NCI-H748 (cell line): ENCODE results near the gene TAS2R43.
"Not testable (repeated sequence)": the region's sequence is repeated elsewhere in the genome, so short reads cannot be mapped to it uniquely, and the experiment has no call there.

Experiments used
- DNase-seq: peaks from one replicate; lab custom pipeline; 2025; ENCODE audit not compliant: unreplicated experiment; lab: John Stamatoyannopoulos, UW

TAS2R43 gene

DNA sequence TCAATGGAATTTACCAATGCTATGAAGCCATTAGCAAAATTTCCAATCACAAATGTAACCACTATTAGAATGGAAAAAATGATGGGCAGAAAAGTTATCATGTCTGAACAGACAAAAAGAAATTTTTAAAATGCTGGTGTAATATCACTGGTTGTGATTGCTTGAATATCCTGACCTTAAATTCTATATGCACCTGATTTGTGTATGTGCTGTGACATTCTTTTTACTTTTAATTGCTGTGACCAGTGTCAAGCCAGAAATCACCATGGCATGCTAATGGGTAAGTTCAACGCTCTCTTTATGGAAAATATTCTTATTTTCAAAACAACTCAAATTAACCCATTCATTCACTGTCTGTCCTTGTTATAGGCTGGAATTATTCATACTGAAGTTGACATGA, 29.9 kb downstream of the TAS2R43 start, which contains the start of gene TAS2R46:
TSS of gene TAS2R46 (minus strand) at position 101 of the 400 bp plus-strand sequence. CDS start at position 101, 0 bp downstream.
- not testable (repeated sequence) for DNase-seq

DNA sequence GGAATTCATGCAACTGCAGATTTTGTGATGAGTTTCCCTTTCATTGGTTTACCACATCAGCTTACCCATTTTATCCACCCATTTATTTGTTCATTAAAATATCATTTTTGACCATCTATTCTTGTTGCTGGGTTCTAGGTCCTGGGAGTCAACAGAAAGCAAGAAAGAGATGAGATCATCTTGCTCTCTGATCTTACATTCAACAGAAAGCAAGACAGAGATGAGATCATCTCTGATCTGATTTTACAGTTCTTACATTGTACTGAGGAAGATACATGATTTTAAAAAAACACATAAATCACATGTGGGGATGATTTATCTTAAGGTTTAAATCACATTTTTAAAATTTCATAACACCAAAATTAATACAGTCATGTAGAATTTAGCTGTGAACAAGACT, 32.3 kb downstream of the TAS2R43 start:
- DNase-seq: no peak

DNA sequence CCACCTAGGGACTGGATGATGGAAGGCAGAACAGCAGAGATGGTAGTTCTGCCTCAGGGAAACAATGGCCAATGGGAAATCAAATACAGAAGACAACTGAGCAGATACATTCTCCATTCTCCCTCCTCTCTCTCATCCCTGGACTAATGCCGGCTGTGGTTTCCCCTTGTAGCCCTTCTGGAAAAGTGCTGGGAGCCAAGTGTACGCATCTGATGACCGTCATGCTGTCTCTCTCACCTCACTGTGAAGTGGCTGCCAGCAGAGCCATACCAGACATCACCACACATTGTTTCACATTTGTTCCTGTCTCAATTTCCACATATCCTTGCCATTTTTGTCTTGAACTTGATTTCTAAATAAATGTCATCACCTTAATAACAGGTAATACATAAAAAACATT, 33.1 kb downstream of the TAS2R43 start:
- DNase-seq: no peak

DNA sequence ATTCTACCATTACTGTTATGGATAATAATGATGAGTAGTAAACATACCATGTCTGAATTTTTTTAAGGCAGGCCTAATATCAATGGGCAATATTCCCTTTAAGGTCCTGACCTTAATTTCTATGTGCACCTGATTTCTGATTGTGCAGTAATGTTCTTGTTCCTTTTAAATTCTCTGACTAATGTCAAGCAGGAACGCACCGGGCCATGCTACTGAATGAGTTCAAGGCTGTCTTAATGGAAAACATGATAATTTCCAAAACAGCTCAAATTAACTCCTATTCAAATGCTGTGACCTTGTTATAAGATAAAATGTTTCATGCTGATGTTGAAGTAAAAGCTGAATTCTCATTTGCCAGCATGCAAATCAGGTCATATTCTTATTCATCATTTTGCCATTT, 36.8 kb downstream of the TAS2R43 start:
- no peak for DNase-seq

DNA sequence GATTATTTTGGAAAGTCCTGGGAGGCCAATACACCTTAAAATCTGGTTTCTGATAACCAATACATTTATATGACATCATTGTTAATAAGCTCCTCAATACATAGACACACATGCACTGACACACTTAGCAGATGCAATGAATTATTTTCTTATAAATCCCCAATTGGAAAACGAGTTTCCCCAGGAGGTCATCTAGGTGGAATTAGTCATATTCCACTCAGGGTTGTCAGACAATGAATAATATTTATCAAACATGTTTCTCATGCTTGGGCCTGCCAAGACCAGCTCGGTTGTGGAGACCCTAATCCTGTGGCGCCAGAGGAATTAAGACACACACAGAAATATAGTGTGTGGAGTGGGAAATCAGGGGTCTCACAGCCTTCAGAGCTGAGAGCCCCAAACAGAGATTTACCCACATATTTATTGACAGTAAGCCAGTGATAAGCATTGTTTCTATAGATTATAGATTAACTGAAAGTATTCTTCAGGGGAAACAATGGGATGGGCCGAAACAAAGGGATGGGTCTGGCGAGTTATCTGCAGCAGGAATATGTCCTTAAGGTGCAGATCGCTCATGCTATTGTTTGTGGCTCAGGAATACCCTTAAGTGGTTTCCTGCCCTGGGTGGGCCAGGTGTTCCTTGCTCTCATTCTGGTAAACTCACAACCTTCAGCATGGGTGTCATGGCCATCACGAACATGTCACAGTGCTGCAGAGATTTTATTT, 42.1 kb downstream of the TAS2R43 start:
- not testable (repeated sequence) for DNase-seq

DNA sequence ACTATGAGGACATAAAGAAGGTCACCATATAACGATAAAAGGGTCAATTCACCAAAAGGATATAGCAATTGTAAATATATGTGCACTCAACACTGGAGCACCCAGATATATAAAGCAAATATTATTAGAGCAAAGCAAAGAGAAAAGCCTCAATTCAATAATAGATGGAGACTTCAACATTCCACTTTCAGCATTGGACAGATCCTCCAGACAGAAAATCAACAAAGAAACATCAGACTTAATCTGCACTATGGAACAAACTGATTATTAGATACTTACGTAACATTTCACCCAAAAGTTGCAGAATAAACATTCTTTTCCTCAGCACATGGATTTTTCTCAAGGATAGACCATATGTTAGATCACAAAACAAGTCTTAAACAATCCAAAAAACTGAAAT, 50.7 kb downstream of the TAS2R43 start:
- not testable (repeated sequence) for DNase-seq
